HFFc6 (cell line): ENCODE measurements around the gene GPHN. TPM values are rescaled to one million over a fixed set of nuclear protein-coding genes. Genes with fewer than 3 reads are reported as not detected.

Experiments
- DNase-seq: peaks from one replicate; pipeline ENCODE4 v3.0.0-alpha.2; 2018
- H3K27ac Mint-ChIP-seq: 2 replicates; pipeline ENCODE4 v1.8.0; 2020; ENCODE audit warnings: mild to moderate bottlenecking, mixed read lengths
- H3K27me3 Mint-ChIP-seq: 2 replicates; pipeline ENCODE4 v1.8.0; 2021; ENCODE audit warnings: mild to moderate bottlenecking, moderate library complexity, mixed read lengths; ENCODE audit not compliant: insufficient read depth
- H3K36me3 Mint-ChIP-seq: 2 replicates; pipeline ENCODE4 v1.8.0; 2021; ENCODE audit warnings: low read depth, mixed read lengths
- H3K4me1 Mint-ChIP-seq: 2 replicates; pipeline ENCODE4 v1.8.0; 2020; ENCODE audit warnings: low read depth, mixed read lengths
- H3K4me3 Mint-ChIP-seq: 2 replicates; pipeline ENCODE4 v1.8.0; 2020; ENCODE audit warnings: mild to moderate bottlenecking, moderate library complexity, mixed read lengths
- H3K9me3 Mint-ChIP-seq: 2 replicates; pipeline ENCODE4 v1.8.0; 2020; ENCODE audit warnings: mild to moderate bottlenecking, mixed read lengths
- total RNA-seq, 6 experiments: library from RNA; stranded (reverse); fragmentation: NEBNext Ultra II Directional; extraction: Animal tissue kit (Norgen Biotek cat#: 25700); gene quantifications; 2 replicates in 1 of 6; 3 replicates in 5 of 6; pipeline ENCODE4 v1.2.3, GENCODE V29; 2021
- TF ChIP-seq, protein P1 (sequence below): fragments of 200-600 bp; sonication (generic); IDR thresholded peaks from 2 replicates; pipeline ENCODE4 v1.5.0; 2021; ENCODE audit warnings: antibody characterized with exemption, mild to moderate bottlenecking

Gene GPHN
- total RNA-seq, 6 experiments from 2014 or later: 11.2 to 16.4 (median 15.0) TPM

- Mint-ChIP-seq H3K4me3 (no peak overlapping the region), H3K27ac (no peak overlapping the region), H3K36me3 (no peaks in the 10 kb centered on the region), H3K27me3 (peaks cover 3% of the 10 kb centered on the region; the same call in 1 of the 2 replicates), H3K9me3 (no peaks in the 10 kb centered on the region), H3K4me1 (no peaks in the 10 kb centered on the region)
- no peak for DNase-seq
- TF ChIP-seq, protein P1, sequence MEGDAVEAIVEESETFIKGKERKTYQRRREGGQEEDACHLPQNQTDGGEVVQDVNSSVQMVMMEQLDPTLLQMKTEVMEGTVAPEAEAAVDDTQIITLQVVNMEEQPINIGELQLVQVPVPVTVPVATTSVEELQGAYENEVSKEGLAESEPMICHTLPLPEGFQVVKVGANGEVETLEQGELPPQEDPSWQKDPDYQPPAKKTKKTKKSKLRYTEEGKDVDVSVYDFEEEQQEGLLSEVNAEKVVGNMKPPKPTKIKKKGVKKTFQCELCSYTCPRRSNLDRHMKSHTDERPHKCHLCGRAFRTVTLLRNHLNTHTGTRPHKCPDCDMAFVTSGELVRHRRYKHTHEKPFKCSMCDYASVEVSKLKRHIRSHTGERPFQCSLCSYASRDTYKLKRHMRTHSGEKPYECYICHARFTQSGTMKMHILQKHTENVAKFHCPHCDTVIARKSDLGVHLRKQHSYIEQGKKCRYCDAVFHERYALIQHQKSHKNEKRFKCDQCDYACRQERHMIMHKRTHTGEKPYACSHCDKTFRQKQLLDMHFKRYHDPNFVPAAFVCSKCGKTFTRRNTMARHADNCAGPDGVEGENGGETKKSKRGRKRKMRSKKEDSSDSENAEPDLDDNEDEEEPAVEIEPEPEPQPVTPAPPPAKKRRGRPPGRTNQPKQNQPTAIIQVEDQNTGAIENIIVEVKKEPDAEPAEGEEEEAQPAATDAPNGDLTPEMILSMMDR: no peak
Observed at GRCh38 chr14:66485029-66485428, 22.9 kb upstream of the GPHN start.

DNA sequence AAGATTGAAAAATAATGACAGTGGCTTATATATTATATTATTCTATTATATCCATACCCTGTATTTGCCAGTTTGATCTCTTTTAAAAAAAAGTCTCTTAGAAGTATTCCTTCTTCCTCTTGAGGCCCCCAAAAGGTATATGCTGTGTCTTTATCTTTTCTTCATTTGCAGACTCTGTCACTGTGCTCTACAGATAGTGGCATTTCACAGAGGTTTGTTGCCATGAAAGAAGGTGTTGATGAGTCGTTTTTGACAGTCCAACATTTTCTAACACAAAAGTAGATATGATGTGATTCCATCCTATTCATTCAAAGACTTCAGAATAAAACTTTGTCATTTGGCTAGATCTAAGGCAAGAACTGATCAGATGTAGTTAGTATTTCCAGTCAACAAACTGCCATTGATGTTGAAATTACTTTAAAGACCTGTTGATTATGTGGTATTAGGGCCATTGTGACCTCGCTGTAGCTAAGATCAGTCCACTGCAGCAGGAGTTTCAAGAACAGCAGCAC, 22.0 kb upstream of the GPHN start, which contains the start of gene CCDC196:
TSS of gene CCDC196 (plus strand) at position 462 of the 512 bp plus-strand sequence. CDS start 132 bp downstream, outside the sequence.
- H3K27me3 Mint-ChIP-seq: peaks cover 3% of the 10 kb centered on the region; the same call in 1 of the 2 replicates
- H3K36me3 Mint-ChIP-seq: no peaks in the 10 kb centered on the region
- H3K9me3 Mint-ChIP-seq: no peaks in the 10 kb centered on the region
- no peak within 1 kb of the TSS for H3K4me3 Mint-ChIP-seq
- H3K4me1 Mint-ChIP-seq: no peaks in the 10 kb centered on the region
- no peak for DNase-seq
- no peak within 1 kb of the TSS for H3K27ac Mint-ChIP-seq
- TF ChIP-seq, protein P1: no peak

GRCh38 chr14:66487164-66487563, 20.8 kb upstream of the GPHN start:
- Mint-ChIP-seq H3K9me3 (no peaks in the 10 kb centered on the region), H3K4me3 (no peak overlapping the region), H3K27ac (no peak overlapping the region), H3K27me3 (peaks cover 3% of the 10 kb centered on the region; the same call in 1 of the 2 replicates), H3K4me1 (no peaks in the 10 kb centered on the region), H3K36me3 (no peaks in the 10 kb centered on the region)
- TF ChIP-seq, protein P1: no peak
- DNase-seq: no peak

DNA sequence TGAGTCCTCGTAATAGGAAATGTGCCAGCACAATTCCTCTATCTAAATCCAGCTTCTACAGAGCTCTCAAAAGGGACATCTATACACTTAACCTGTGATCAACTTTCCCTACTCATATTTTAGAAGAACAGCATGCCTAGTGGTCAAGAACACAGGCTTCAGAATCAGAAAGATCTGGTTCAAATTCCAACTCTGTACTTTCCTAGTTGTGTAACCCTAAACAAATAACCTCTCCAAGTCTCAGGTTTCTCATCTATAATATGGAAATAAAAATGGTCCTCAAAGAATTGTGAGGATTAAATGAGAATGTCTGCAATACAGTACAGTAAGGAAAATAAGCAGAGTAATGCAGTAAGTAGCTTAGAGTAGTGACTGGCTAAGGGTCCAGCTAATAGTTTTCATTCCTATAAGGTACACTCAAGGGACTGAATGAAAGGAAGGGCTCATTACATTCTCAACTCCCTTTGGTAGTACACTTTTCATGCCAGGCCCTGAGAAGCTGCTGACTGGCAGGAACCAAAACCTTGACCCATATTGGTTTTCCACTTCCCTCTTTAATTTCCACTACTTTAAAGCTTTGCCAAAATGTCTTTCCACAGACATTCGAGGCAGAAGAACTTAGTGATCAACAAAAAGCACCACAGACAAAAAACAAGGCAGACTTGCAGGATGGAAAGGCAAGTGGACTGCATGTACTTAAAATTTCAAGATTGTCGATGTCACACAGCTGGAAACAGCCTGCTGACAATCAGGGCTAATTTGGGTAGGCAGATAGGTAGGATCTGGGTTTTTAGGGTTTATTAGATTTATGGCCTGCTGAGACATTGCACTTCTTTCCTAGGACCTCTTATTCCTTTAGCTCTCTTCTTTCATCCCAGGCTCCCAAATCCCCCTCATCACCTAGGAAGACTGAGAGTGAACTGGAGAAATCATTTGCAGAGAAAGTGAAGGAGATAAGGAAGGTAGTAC, 17.5 kb upstream of the GPHN start:
- Mint-ChIP-seq H3K36me3 (no peaks in the 10 kb centered on the region), H3K27ac (no peak overlapping the region), H3K4me1 (no peaks in the 10 kb centered on the region), H3K27me3 (peaks cover 3% of the 10 kb centered on the region; the same call in 1 of the 2 replicates), H3K4me3 (no peak overlapping the region), H3K9me3 (no peaks in the 10 kb centered on the region)
- no peak for DNase-seq
- TF ChIP-seq, protein P1: no peak

GRCh38 chr14:66493750-66494149, 14.2 kb upstream of the GPHN start:
- TF ChIP-seq, protein P1: no peak
- no peaks in the 10 kb centered on the region for H3K4me1 Mint-ChIP-seq
- no peaks in the 10 kb centered on the region for H3K36me3 Mint-ChIP-seq
- DNase-seq: no peak
- no peaks in the 10 kb centered on the region for H3K9me3 Mint-ChIP-seq
- peaks cover 1% of the 10 kb centered on the region for H3K27me3 Mint-ChIP-seq
- H3K27ac Mint-ChIP-seq: no peak overlapping the region
- no peak overlapping the region for H3K4me3 Mint-ChIP-seq
